Neural cell (in vitro differentiated cells): Measurements from ENCODE around the gene KIF13A.

Source experiments
- EZH2 ChIP-seq: fragments of 200-600, 300-800 bp; shearing (Covaris generic), sonication (generic); IDR thresholded peaks from 2 replicates; pipeline ENCODE4 v1.6.1; 2014; ENCODE audit warnings: antibody characterized with exemption, low read length, borderline replicate concordance, mild to moderate bottlenecking; ENCODE audit not compliant: insufficient read depth, poor library complexity, severe bottlenecking
- MXI1 ChIP-seq: fragments of 450-650 bp; conservative IDR thresholded peaks from 2 replicates; pipeline ENCODE4 v1.6.1; 2014; ENCODE audit warnings: antibody characterized with exemption, mild to moderate bottlenecking; ENCODE audit not compliant: poor library complexity, severe bottlenecking
- POLR2AphosphoS5 ChIP-seq: IDR thresholded peaks from 2 replicates; pipeline ENCODE4 v1.6.1; 2012
- RAD21 ChIP-seq: fragments of 450-650 bp; conservative IDR thresholded peaks from 2 replicates; pipeline ENCODE4 v1.6.1; 2014; ENCODE audit warnings: antibody characterized with exemption, mild to moderate bottlenecking, moderate library complexity
- SMC3 ChIP-seq: fragments of 450-650 bp; conservative IDR thresholded peaks from 2 replicates; pipeline ENCODE4 v1.6.1; 2014; ENCODE audit warnings: antibody characterized with exemption, mild to moderate bottlenecking, moderate library complexity; ENCODE audit not compliant: poor library complexity
- TAF1 ChIP-seq: IDR thresholded peaks from 2 replicates; pipeline ENCODE4 v1.6.1; 2012; ENCODE audit warnings: low read depth
- TF ChIP-seq, protein P1 (sequence below): fragments of 450-650 bp; IDR thresholded peaks from 2 replicates; pipeline ENCODE4 v1.5.1; 2014; ENCODE audit warnings: antibody characterized with exemption, mild to moderate bottlenecking, moderate library complexity; ENCODE audit not compliant: poor library complexity, severe bottlenecking
- TF ChIP-seq, protein P2 (sequence below): IDR thresholded peaks from 2 replicates; pipeline ENCODE4 v1.6.1; 2012; ENCODE audit warnings: borderline replicate concordance

DNA sequence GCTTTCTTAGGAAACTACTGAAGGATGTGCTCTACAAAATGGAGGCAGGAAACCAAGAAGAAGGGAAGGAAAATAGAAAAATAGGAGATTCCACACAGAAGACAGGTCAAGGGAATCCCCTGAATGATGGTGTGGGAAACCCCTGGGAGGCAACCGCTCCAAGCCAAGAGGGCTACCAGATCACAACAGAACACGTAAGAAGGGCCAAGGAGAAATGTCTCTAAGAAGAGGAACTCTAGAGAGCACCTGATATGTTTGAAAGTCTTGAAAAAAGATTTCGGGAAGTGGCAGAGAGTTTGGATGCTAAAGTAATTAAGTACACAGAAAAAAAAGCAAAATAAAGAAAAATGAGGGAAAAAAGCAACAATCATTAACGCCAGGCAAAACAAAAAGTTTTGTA, 7.1 kb downstream of the KIF13A start:
- TF ChIP-seq, protein P1, sequence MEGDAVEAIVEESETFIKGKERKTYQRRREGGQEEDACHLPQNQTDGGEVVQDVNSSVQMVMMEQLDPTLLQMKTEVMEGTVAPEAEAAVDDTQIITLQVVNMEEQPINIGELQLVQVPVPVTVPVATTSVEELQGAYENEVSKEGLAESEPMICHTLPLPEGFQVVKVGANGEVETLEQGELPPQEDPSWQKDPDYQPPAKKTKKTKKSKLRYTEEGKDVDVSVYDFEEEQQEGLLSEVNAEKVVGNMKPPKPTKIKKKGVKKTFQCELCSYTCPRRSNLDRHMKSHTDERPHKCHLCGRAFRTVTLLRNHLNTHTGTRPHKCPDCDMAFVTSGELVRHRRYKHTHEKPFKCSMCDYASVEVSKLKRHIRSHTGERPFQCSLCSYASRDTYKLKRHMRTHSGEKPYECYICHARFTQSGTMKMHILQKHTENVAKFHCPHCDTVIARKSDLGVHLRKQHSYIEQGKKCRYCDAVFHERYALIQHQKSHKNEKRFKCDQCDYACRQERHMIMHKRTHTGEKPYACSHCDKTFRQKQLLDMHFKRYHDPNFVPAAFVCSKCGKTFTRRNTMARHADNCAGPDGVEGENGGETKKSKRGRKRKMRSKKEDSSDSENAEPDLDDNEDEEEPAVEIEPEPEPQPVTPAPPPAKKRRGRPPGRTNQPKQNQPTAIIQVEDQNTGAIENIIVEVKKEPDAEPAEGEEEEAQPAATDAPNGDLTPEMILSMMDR = no peak
- no peak for TF ChIP-seq POLR2AphosphoS5
- TF ChIP-seq, protein P2, sequence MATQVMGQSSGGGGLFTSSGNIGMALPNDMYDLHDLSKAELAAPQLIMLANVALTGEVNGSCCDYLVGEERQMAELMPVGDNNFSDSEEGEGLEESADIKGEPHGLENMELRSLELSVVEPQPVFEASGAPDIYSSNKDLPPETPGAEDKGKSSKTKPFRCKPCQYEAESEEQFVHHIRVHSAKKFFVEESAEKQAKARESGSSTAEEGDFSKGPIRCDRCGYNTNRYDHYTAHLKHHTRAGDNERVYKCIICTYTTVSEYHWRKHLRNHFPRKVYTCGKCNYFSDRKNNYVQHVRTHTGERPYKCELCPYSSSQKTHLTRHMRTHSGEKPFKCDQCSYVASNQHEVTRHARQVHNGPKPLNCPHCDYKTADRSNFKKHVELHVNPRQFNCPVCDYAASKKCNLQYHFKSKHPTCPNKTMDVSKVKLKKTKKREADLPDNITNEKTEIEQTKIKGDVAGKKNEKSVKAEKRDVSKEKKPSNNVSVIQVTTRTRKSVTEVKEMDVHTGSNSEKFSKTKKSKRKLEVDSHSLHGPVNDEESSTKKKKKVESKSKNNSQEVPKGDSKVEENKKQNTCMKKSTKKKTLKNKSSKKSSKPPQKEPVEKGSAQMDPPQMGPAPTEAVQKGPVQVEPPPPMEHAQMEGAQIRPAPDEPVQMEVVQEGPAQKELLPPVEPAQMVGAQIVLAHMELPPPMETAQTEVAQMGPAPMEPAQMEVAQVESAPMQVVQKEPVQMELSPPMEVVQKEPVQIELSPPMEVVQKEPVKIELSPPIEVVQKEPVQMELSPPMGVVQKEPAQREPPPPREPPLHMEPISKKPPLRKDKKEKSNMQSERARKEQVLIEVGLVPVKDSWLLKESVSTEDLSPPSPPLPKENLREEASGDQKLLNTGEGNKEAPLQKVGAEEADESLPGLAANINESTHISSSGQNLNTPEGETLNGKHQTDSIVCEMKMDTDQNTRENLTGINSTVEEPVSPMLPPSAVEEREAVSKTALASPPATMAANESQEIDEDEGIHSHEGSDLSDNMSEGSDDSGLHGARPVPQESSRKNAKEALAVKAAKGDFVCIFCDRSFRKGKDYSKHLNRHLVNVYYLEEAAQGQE = no peak
- no peak for TF ChIP-seq MXI1
- no peak for TF ChIP-seq RAD21
- no peak for TF ChIP-seq SMC3
- no peak for TF ChIP-seq EZH2
- TF ChIP-seq TAF1 = no peak
